ENCODE results near the gene SLC6A1. TPM values are rescaled to one million over a fixed set of nuclear protein-coding genes. Genes with fewer than 3 reads are reported as not detected.

Gene SLC6A1
- total and polyA plus RNA-seq, 4 donors = 16.0 to 71.9 (median 33.8) TPM

DNA sequence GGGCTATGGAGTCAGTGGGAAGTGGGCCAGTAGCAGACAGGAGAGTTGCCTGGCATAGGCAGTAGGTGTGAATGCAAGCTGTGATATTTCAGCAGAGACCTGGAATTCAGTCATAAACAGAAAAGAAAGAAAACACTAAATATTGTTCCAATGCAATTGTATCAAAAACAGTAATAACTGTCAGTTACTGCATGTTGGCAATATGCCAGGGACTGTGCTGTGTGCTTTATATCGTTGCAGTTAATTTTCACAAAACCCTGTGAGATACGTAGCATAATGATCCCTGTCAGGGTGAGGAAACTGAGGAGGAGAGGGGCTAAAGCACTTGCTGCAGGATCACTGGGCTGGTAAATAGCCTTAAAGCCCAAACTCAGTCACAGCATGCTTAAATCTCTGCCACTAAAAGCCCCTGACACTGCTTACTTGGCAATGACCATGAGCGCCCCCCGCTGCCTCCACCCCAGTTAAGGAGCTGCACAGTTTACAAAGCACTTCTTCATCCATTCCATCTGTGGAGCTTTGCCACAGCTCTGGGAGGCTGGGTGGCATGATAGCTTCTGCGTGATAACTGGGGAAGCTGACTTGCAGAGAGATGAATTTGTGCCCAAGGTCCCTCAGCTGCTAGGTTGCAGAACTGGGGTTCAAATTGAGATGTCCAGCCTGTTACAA is 3.9 kb downstream of the SLC6A1 start:
- WGBS = 57% methylated on average over 5 of the region's 5 CpGs
- Histone ChIP-seq H3K4me3 (ENCODE audit: low read depth in 1 of 3, low read length in 3 of 3) (no peak overlapping the region), H3K4me1 (ENCODE audit: control insufficient read depth in 4 of 4, insufficient read depth in 4 of 4, low read length in 3 of 4) (peaks cover 14 to 81% (median 75%) of the 10 kb centered on the region in 4 donors), H3K9ac (ENCODE audit: low read depth in 1 of 2, low read length in 2 of 2) (no peak overlapping the region), H3K27ac (ENCODE audit: low read depth in 1 of 2, low read length in 2 of 2) (peak overlapping the region; percentile 66 to 98), H3K27me3 (ENCODE audit: control insufficient read depth in 4 of 4, insufficient read depth in 4 of 4, low read length in 3 of 4) (no peaks in the 10 kb centered on the region), H3K9me3 (ENCODE audit: control insufficient read depth in 4 of 4, low read length in 3 of 4) (no peaks in the 10 kb centered on the region), H3K36me3 (ENCODE audit: control insufficient read depth in 4 of 4, insufficient read depth in 3 of 4, low read depth in 1 of 4, low read length in 3 of 4) (no peaks in the 10 kb centered on the region)
- no peak for TF ChIP-seq ZBTB33 (IDR thresholded peaks at IDR 0.05)
- TF ChIP-seq EGR1 (IDR thresholded peaks at IDR 0.05; ENCODE audit: low read depth in 2 of 2) = no peak
- no peak for TF ChIP-seq JUND (IDR thresholded peaks at IDR 0.05)
- no peak for TF ChIP-seq TAF1 (conservative IDR thresholded peaks at IDR 0.05)
- TF ChIP-seq NR2F2 (IDR thresholded peaks at IDR 0.05) = no peak
- TF ChIP-seq RXRA (IDR thresholded peaks at IDR 0.05) = no peak
- no peak for TF ChIP-seq RAD21 (IDR thresholded peaks at IDR 0.05)
- TF ChIP-seq FOXA1 (IDR thresholded peaks at IDR 0.05) = no peak
- TF ChIP-seq HNF4G (IDR thresholded peaks at IDR 0.05) = no peak
- no peak for TF ChIP-seq REST (IDR thresholded peaks at IDR 0.05)
- TF ChIP-seq SP1 (IDR thresholded peaks at IDR 0.05) = no peak
- TF ChIP-seq, protein P1, sequence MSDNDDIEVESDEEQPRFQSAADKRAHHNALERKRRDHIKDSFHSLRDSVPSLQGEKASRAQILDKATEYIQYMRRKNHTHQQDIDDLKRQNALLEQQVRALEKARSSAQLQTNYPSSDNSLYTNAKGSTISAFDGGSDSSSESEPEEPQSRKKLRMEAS (IDR thresholded peaks at IDR 0.05) = no peak
- no peak for TF ChIP-seq ATF3 (IDR thresholded peaks at IDR 0.05)
- no peak for TF ChIP-seq FOXA2 (IDR thresholded peaks at IDR 0.05)
- TF ChIP-seq HNF4A (conservative IDR thresholded peaks at IDR 0.05) = no peak
- TF ChIP-seq YY1 (IDR thresholded peaks at IDR 0.05) = no peak
- TF ChIP-seq CTCF (IDR thresholded peaks at IDR 0.05; ENCODE audit: low read depth, low read length, missing input control) = no peak
- TF ChIP-seq GABPA (IDR thresholded peaks at IDR 0.05 in 1 of 2, conservative IDR thresholded peaks at IDR 0.05 in 1 of 2) = no peak
- no peak for DNase-seq (ENCODE audit: low spot score)

Data from liver (tissue), 9 donors.